IPS-18c (cell line): ENCODE data around the gene LGR6.
"Not testable (repeated sequence)": the region's sequence is repeated elsewhere in the genome, so short reads cannot be mapped to it uniquely, and the experiment has no call there.

Experiments used
- H3K4me3 ChIP-seq: 2 replicates; pipeline ENCODE4 v1.7.0; 2013; ENCODE audit warnings: low read depth, mild to moderate bottlenecking, low read length, moderate library complexity; ENCODE audit not compliant: insufficient read depth
- H3K9me3 ChIP-seq: one replicate; pipeline ENCODE4 v1.6.1; 2013; ENCODE audit warnings: mild to moderate bottlenecking, low read length, moderate library complexity; ENCODE audit not compliant: control insufficient read depth, insufficient read depth

LGR6 gene

GRCh38 chr1:202189001-202189790, 4.4 kb upstream of the LGR6 start:
- peaks cover 2% of the 10 kb centered on the region for H3K9me3 ChIP-seq
- H3K4me3 ChIP-seq, result no peak overlapping the region

GRCh38 chr1:202189918-202190715, 3.5 kb upstream of the LGR6 start:
- H3K4me3 ChIP-seq, result no peak overlapping the region
- peaks cover 2% of the 10 kb centered on the region for H3K9me3 ChIP-seq

DNA sequence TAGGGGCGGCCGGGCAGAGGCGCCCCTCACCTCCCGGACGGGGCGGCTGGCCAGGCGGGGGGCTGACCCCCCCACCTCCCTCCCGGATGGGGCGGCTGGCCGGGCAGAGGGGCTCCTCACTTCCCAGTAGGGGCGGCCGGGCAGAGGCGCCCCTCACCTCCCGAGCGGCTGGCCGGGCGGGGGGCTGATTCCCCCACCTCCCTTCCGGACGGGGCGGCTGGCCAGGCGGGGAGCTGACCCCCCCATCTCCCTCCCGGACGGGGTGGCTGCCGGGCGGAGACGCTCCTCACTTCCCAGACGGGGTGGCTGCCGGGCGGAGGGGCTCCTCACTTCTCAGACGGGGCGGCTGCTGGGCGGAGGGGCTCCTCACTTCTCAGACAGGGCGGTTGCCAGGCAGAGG, 2.2 kb upstream of the LGR6 start:
- H3K4me3 ChIP-seq, H3K9me3 ChIP-seq: not testable (repeated sequence)

DNA sequence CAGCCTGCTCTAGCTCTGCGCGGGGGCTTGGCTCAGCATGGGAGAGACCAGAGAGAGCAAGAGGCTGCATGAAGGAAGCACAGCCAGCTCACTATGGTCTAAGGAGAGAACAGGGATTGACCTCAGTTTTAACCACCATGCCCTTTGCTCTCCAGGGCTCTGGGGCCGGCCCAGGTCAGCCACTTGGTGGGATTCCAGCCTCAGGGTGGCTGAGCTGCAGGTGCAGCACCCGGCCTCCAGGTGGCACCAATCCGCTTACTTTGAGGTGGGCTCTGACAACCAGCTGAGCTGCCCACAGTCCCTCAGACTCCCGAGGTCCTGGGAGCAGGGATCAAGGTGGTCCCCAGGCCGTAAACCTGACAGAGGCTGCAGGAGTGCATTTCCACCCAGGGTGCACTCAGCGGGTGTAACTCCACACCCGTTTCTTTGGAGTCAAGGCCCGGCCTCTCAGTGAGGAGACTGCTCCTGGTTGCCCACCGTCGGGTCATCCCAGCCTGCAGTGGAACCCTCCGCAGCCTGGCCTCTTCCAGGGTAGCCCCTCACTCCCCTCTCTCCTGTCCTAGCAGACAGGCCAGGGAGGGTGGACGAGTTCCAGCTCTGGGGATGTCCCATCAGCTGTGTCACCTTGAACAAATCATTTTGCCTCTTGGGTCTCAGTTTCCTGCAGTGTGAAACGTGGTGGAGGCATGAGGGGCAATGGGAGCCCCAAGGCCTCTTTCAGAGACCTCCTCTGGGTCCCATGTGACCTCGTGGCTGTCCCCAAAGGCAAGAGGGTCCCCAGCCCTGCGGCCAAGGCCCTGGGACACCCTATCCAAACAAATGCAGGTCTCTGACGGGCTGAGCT, 607 bp upstream of the LGR6 start:
- peaks cover 2% of the 10 kb centered on the region for H3K9me3 ChIP-seq
- H3K4me3 ChIP-seq, result no peak overlapping the region; the same call in 1 of the 2 replicates

GRCh38 chr1:202194328-202194648, 689 bp downstream of the LGR6 start:
- Histone ChIP-seq H3K4me3 (no peak overlapping the region; the same call in 1 of the 2 replicates), H3K9me3 (peaks cover 2% of the 10 kb centered on the region)

- Histone ChIP-seq H3K9me3 (no peaks in the 10 kb centered on the region), H3K4me3 (no peak overlapping the region)
These were observed 4.2 kb downstream of the LGR6 start for GRCh38 chr1:202197653-202198365.

DNA sequence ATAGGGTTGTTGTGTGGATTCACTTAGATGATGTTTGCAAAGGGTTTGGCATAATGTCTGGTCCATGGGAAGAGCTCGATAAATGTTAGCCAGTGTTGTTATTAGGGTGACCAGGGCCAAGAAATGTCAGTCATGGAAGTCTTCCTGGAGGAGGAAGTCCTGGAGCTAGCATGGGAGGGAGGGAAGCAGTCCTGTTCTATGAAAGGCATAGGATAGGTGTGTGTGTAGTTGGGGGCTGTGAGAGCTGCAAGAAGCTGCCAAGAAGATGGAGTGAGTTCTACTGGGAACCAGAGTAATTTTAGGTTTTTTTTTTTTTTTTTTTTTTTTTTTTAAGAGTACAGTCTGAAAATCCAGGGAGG, 4.7 kb downstream of the LGR6 start:
- H3K9me3 ChIP-seq, result no peaks in the 10 kb centered on the region
- no peak overlapping the region for H3K4me3 ChIP-seq

GRCh38 chr1:202199040-202199889, 5.7 kb downstream of the LGR6 start:
- H3K9me3 ChIP-seq, result no peaks in the 10 kb centered on the region
- H3K4me3 ChIP-seq, result no peak overlapping the region

- Histone ChIP-seq H3K9me3 (no peaks in the 10 kb centered on the region), H3K4me3 (no peak overlapping the region)
These were observed 6.5 kb downstream of the LGR6 start for GRCh38 chr1:202200112-202200548.

DNA sequence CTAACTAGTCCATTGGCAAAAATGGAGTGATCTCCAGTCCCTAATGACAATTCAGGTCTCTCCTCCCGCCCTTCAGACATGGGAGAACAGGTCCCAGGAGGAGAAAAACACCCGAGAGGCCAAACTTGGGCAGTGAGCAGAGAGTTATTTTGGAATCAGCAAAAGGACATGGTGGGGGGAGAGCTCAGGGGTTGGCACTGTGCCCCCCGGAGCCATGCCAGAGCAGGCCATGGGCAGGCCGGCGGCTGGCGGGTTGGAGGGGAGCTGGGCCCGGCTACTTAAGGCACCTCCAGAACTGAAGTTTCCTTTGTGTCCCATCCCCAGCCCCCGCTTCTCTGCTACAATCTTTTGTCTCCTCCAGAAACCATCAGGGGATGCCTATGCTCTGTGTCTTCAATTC, 7.1 kb downstream of the LGR6 start:
- Histone ChIP-seq H3K9me3 (no peaks in the 10 kb centered on the region), H3K4me3 (no peak overlapping the region)

GRCh38 chr1:202201266-202201665, 7.7 kb downstream of the LGR6 start:
- Histone ChIP-seq H3K9me3 (no peaks in the 10 kb centered on the region), H3K4me3 (no peak overlapping the region)

DNA sequence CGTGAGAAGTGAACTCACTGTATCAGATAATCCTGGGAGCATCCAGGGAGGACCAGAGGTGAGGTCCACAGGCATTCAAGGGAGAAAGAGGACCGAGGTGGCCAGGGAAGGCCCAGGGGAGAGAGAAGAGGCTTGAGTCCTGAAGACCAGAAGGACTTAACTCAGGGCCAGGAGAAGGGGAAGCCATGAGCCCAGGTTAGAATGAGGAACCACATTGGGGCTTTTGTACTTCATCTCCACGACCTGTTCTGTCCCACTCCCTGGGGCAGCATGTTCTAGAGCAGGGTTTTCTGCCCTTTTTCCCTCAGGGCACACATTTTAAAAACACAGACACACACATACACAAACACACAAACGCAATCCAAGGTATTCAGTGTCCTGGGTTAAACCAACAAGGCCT, 8.4 kb downstream of the LGR6 start:
- no peaks in the 10 kb centered on the region for H3K9me3 ChIP-seq
- H3K4me3 ChIP-seq, result no peak overlapping the region

GRCh38 chr1:202202500-202203168, 9.0 kb downstream of the LGR6 start:
- H3K9me3 ChIP-seq, result no peaks in the 10 kb centered on the region
- no peak overlapping the region for H3K4me3 ChIP-seq

DNA sequence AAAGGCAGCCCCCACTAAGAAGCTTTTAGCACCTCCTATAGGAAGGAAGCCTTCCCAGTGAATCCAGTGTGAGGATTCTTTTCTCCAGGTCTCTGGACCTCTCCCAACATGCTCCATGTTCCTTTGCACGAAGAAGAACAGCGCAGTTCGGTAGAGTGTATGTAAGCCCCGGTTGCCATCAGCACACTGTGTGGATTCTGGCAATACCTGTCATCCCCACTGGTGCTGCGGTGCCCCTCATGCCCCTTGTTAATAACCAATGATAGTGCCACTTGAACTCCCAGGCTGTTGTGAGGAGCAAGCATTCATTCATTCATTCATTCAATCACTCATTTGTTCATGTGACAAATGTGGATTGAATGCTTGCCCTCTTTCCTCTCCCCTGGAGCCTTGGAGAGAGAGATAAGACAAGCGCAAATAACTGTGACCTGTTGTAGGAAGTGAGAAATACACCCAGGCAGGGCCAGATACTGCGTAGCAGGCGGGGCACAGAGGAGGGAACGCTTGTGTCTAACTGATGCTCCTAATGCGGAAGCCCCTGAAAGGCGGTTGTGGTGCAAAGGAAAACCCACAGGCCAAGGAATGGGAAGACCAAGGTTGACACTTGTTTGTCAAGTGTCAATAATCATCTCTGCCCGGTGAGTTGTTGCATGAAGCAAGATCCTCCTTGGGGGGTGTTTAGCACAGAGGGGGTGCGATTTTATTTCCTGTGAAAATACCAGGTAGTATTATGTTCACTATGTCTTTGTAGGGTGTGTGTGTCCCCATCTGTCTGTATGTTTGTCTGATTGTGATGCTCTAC, 9.8 kb downstream of the LGR6 start:
- H3K9me3 ChIP-seq, result no peaks in the 10 kb centered on the region
- H3K4me3 ChIP-seq, result no peak overlapping the region

GRCh38 chr1:202204065-202204464, 10.5 kb downstream of the LGR6 start:
- H3K4me3 ChIP-seq, result no peak overlapping the region

More at GRCh38 chr1:202204065-202204464, 10.5 kb downstream of the LGR6 start:
- no peaks in the 10 kb centered on the region for H3K9me3 ChIP-seq
